ENCODE data around the gene NUPR1. TPM values are rescaled to one million over a fixed set of nuclear protein-coding genes. Genes with fewer than 3 reads are reported as not detected.

The NUPR1 gene
- total and polyA plus RNA-seq, 2 of the 13 experiments (the other 11 are each of a cell fraction or from before 2014, with no cell fraction given): 18.0 to 25.6 TPM

DNA sequence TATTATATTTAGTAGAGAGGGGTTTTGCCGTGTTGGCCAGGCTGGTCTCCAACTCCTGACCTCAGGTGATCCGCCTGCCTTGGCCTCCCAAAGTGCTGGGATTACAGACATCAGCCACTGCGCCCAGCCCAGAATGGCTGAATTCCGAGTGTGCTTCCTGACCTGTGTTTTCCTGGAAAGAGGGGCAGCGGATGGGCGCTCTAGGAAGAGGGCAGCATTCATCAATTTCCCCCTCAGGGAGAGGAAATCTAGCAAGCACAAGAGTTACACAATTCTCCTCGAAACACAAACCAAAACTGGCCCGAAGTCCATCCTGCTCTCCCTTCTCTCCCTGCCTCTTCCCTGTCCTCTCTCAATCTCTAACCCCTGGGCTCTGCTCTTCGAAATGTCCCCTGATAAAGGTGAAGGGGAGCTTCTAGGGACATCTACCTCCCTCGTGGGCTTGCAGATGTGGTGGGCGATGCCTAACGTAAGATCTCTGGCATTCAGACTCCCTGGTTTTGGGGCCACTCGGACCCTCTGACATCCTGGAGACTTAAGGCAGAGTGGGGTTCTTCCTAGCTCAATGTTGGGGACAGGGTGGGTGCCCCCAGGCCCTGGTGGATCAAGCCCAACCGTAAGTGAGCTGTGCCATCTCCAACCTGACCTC lies 33.2 kb downstream of the NUPR1 start (continued):
- TF ChIP-seq, protein P1, sequence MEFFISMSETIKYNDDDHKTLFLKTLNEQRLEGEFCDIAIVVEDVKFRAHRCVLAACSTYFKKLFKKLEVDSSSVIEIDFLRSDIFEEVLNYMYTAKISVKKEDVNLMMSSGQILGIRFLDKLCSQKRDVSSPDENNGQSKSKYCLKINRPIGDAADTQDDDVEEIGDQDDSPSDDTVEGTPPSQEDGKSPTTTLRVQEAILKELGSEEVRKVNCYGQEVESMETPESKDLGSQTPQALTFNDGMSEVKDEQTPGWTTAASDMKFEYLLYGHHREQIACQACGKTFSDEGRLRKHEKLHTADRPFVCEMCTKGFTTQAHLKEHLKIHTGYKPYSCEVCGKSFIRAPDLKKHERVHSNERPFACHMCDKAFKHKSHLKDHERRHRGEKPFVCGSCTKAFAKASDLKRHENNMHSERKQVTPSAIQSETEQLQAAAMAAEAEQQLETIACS (CRISPR knock-in tag; IDR thresholded peaks at IDR 0.05): 0 out of 2 replicates have a peak, but pooled peaks have one; percentile 28
- TF ChIP-seq ZNF569 (CRISPR knock-in tag; IDR thresholded peaks at IDR 0.05; ENCODE audit: borderline replicate concordance) (no peak), KDM2A (CRISPR knock-in tag; IDR thresholded peaks at IDR 0.05; ENCODE audit: borderline replicate concordance, low read depth) (no peak; the same call in 1 of the 2 replicates), HOXA5 (CRISPR knock-in tag; IDR thresholded peaks at IDR 0.05) (peak; percentile 87; the same call in 1 of the 2 replicates), ZNF275 (CRISPR knock-in tag; IDR thresholded peaks at IDR 0.05; ENCODE audit: borderline replicate concordance) (0 out of 2 replicates have a peak, but pooled peaks have one; percentile 30), CREB3 (CRISPR knock-in tag; IDR thresholded peaks at IDR 0.05) (no peak), ZMAT3 (CRISPR knock-in tag; conservative IDR thresholded peaks at IDR 0.05) (no peak), THYN1 (CRISPR knock-in tag; IDR thresholded peaks at IDR 0.05; ENCODE audit: borderline replicate concordance, low read depth) (no peak), ZBTB34 (CRISPR knock-in tag; IDR thresholded peaks at IDR 0.05) (no peak), FOXK2 (IDR thresholded peaks at IDR 0.05) (no peak), ZNF17 (CRISPR knock-in tag; IDR thresholded peaks at IDR 0.05) (no peak), THRA (CRISPR knock-in tag; IDR thresholded peaks at IDR 0.05; ENCODE audit: borderline replicate concordance) (peak; percentile 84; the same call in 1 of the 2 replicates), SRF (IDR thresholded peaks at IDR 0.05; ENCODE audit: low read depth, low read length) (no peak), ELK4 (CRISPR knock-in tag; IDR thresholded peaks at IDR 0.05; ENCODE audit: borderline replicate concordance) (no peak), KAT7 (CRISPR knock-in tag; IDR thresholded peaks at IDR 0.05; ENCODE audit: borderline replicate concordance) (peak; percentile 76), BRD4 (CRISPR knock-in tag; IDR thresholded peaks at IDR 0.05) (no peak), ZNF772 (CRISPR knock-in tag; IDR thresholded peaks at IDR 0.05) (no peak), TEAD2 (CRISPR knock-in tag; IDR thresholded peaks at IDR 0.05) (no peak)
